Stimulated activated naive CD4-positive, alpha-beta T cell treated with Interleukin-2 at 50 U/mL for 16 hours (primary cell): ENCODE results near the gene TSPAN9.

Source experiments
- DNase-seq: peaks from one replicate; lab custom pipeline; 2025; lab: John Stamatoyannopoulos, UW

Gene TSPAN9

DNA sequence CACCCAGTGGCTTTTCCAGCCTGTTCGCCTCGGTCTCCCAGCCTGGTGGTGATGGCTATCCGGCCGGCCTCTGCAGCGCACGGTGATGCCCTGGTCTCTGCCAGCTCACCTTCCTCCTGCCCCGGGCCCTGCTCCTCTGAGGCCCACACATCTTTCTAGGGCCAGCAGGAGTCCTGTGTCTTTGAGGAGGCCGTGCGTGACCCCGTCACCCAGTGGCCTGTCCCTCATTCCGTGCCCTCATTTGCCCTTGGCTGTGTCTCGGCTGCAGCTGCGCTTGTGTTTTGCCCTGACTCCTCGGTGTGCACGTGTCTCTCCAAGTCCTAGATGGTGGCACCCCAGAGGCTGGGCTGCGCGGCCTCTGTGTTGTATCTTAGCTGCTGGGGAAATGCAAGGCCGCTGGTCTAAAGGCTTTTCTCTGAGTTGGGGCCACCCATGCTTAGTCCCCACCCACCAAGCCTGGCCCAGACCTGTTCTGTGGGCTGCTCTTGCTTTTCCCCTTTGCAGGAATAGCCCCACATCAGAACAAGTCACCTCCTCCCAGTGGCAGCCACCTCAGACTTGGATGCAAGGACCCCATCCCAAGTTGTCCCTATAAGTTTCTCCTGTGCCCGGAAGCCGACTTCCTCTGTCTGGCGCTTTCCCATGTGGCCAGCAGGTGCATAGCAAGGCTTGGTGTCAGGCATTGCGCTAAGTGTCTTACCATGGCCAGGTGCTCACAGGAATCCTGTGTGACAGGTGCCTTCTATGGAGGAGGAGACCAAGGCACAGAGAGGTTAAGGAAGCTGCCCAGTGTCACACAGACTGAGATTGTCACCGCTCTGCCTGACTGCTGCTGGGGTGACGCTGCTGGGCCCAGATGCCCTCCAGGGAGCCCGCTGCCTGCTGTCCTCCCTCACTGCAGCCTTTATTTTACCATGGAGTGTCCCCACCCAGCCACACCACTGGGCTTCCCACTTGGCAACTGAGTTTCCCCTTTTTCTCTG lies 64.5 kb downstream of the TSPAN9 start:
- DNase-seq: no peak

DNA sequence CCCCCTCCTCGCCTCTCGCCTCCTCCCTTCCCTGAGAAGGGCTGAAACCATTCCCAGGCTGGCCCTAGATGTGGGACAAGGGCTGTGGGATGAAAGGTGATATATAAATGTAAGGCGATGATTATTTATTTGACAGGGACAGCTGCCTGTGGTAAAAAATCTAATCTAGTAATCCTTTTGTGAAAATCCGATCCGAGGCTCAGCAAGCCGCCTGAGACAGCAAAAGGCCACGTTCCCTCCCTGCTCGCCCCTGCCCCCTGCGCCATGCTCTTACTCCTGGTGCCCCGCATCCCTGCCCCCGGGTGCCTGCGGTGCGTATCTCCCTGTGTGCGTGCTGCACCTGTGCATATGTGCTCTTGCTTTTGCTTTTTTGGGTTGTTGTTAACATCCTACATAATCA lies 65.2 kb downstream of the TSPAN9 start:
- no peak for DNase-seq

DNA sequence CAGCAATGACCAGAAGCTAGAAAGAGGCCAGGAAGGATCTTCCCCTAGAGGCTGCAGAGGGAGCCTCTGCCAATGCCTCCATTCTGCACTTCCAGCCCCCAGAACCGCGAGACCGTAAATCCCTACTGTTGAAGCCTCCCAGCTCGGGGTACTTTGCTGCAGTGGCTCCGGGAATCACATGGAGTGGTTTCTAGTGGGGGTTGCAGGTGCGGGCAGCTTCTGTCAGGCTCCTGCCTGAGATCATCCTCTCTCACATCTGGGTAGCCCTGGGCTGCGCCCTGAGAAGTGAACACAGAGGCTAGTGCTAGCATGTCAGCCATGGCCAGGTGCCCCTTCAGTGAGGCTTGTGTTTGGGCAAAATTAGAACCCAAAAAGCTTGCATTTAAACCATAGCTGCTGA lies 67.3 kb downstream of the TSPAN9 start:
- no peak for DNase-seq

DNA sequence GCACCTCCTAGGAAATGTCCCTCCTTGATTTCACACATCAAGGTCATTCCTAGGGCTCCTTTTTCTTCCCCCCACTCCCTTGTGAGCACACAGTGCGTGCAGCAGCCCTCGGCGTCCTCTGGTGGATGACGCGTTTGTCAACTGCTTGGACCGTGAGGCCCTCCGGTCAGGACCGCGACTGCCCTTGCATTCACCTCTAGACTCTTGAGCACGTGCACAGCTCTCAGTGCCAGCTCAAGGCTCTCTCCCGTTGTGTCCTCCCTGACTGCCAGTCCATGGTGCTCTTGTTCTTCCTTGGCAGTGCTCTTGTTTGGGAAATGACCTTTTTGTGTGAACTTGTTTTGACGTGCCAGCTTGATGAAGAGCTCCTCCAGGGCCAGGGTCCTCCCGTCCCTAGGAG lies 67.9 kb downstream of the TSPAN9 start:
- no peak for DNase-seq

DNA sequence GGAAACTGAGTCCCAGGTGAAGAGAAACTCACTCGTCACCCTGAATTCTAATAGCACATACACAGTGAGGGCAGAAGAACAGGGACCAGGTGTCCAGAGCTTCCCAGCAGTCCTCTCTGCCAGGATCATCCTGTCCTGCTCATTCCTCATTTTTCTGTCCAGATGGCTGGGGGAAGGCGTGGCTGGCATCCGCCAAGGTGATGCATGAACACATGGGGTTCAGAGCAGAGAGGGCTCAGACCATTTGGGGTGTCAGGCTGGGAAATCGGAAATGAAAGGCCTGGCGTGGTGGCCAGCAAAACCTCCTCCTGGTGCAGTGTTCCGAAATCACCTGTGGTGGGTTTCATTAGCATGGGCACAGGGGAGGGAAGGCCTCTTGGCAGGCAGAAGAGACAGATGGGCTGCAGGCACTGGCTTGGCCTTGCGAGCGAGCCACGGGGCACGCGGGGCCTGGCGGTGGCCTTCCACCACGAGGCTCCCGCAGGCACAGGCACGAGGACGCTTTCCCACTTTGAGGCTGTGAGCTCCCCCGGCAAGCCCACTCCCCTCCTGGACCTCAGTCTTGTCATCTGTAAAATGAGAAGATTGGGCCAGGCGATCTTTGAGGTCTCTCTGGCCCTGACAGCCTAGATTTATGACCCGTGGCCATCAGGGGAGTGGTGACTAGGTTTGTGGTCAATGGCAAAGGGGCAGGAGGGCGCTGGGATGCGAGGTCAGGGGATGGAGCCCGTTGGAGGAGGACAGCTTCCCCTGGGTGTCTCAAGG lies 68.5 kb downstream of the TSPAN9 start:
- no peak for DNase-seq

DNA sequence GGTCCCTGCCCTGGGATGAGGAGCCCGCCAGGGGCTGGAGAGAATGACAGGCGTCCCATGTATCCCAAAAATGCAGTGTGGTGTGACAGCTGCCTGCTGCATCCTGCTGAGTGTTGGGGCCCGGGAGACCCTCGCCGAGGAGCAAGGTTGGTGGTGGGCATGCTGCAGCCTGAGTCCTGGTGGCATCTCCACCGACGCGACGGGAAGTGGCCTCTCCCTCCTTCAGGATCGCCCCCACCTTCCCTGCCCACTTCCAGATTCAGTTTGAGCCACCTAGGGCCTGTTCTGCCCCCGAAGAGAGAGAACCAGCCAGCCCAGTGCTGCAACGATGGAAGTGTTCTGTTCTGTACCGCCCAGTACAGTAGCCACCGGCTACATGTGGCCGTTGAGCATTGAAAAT lies 70.1 kb downstream of the TSPAN9 start:
- DNase-seq: no peak

DNA sequence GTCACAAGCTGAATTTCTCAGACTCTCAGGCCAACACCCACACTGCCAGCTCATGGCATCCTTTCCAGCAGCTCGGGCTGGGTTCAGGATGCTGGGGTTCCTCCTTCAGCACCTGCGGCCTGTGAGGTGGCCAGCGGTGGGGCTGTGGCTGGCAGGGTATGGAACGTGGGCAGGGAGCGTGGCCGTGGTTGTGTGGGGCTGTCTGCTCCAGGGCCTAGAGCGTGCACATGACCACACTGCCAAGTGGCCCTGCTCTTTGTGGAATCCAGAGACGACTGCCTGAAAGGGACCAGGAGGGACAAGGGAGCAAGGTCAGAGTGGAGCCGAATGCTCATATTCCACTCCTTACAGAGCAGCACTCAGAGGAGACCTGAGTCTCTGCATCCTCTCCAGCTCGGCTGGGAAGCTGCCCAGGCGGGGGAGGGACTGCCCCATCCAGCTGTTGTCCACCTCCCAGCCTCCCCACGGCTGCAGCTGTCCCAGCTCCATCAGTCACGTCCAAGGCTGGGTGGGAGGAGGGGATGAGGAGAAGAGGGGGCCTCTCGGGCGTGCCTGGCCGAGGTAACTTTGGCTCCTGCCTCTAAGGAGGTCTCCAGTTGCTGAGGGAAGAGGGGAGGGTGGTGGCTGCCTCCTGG lies 71.3 kb downstream of the TSPAN9 start:
- no peak for DNase-seq

DNA sequence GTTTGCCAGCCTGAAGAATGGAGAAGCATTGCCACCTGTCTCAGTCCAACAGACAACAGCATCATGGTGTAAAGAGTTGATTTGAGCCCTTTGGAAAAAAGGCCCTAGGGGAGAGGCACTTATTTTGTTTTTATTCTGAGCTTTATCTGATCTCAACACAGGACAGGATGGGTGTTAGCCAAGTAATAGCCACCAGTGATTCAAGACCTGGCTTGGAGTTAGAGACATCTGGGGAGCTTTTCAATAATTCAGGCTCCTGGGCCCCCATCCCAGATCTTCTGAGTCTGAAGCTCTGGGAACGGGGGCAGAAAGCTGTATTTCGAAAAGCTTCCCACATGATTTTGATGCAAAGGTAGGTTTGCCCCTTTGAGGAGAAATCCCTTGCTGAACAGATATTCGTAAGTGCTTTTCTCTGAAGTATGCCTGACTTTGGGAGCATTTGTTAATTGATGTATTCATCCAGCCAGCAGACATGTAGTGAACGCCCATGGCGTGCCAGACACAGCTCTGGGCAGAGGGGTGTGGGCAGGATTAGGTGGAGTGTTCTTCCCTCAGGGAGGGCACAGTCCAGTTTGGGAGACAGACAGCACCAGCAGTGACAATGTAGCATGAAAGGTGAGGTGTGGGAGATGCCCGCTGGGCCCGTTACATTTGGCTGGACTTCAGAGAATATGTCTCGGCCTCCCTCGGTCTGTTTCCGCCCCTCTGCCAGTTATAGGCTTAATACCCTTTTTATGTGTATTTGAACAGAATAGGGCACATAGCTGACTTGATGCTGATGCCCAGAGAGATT lies 72.5 kb downstream of the TSPAN9 start:
- no peak for DNase-seq

DNA sequence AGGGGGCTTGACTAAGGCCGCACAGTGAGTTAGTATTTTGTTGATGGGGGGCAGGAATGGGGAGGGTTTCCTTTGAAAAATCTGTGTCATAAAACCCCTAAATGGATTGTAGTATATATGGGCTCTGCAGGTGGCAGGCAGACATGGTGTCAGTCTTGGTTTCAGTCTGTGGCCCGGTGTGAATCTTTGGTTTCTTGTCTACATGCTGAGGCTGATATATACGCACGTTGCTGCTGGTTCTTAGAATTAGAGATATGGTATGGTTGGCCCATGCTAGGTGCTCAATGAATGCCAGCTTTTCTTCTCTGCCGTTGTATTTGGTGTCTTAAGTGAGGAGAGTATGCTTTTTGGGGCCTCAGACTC lies 73.1 kb downstream of the TSPAN9 start:
- no peak for DNase-seq

DNA sequence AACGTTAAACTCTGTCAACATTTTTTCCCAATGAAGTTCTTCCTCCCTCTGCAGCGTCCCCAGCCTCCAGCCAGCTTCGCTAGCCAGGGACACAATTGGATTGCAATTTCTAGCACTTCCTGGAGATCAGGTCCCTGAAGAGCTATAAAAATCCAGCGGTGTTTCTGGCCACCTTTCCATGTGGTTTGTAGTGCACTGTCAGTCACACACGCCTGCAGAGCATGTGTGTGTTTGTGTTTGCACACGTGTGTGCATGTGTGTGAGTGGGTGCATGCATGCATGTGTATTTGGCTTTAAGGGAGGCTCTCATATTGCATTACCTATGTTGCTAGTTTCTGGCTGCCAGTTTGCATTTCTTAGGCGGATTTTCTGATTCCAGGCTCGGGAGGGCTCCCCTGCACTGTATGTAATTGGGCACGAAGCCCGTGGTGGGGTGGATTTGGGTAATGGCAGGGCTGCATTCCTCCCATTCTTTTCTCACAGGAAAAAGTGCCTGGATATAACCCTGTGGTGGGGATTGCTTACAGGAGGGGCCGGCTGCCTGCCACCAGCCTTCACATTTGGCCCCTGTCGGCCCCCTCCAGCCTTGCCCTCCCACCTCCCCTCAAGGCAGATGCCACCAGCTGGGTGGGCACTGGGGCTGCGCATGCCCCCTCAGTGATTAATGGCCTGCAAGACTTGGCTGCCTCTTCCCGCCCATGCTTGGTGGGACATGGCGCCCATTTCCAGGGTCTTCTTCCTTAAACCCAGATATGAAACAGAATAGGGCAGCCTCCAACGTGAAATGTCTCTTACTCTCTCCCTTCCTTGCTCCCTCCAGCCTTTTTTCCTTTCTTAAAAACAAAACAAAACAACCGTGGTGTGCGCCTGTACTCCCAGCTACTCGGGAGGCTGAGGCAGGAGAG lies 74.0 kb downstream of the TSPAN9 start:
- no peak for DNase-seq

DNA sequence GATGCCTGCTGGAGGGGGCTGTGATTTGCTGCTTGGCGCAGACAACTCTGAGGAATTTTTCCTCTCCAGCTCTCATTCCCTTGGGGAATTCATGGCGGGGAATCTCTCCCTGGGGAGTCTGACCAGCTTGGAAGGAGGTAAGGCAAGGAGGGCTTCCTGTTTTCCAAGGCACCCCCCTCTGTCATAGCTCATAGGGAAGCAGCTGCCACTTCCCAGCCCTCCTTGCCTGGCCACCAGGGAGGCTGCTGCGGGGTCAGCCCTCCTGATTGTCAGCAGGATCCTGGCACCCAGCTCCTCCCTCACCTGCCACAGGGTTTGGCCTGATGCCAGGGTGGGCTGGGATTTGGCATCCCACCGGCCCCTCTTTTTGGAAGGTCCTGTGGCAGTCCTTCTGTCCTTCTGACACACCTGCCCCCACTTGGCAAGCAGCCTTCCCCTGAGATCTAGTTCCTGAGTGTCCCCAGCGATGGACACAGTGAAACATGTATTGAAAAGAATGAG lies 74.9 kb downstream of the TSPAN9 start:
- no peak for DNase-seq

DNA sequence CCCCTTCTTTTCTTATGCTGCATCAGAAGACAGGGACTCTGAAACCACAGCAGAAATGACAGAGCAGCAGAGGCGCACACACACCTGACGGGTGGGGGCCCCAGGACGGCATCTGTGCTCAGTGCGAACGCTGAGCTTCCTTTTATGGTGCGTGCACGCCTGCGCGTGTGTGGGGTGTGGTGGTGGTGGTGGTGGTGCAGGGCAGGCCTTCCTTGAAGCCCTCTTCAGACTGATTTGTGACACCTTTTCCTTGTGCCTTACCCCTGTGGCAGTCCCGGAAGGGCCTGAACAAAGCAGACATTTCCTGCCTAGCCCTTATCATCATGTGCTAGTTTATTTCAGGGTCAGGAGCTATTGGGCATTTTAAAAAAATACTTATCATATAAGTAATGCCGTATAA lies 75.7 kb downstream of the TSPAN9 start:
- no peak for DNase-seq

DNA sequence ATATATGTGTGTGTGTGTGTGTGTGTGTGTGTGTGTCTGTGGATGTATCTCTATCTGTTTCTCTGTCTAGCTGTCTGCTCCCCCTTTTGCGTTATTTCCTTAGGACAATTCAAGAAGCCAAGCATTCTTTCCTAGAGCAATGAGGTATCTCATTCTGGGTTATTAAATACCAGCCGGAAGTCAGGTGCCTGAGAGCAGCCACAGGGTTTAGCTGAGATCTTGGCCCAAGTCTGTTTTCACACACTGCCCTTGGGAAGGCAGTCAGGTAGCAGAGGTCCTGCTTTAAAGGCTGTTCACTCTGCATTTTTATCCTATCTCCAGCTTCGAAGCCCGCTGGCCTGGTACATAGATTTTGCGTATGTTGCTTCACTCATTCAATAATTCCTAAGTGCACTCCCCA lies 76.8 kb downstream of the TSPAN9 start:
- DNase-seq: no peak

DNA sequence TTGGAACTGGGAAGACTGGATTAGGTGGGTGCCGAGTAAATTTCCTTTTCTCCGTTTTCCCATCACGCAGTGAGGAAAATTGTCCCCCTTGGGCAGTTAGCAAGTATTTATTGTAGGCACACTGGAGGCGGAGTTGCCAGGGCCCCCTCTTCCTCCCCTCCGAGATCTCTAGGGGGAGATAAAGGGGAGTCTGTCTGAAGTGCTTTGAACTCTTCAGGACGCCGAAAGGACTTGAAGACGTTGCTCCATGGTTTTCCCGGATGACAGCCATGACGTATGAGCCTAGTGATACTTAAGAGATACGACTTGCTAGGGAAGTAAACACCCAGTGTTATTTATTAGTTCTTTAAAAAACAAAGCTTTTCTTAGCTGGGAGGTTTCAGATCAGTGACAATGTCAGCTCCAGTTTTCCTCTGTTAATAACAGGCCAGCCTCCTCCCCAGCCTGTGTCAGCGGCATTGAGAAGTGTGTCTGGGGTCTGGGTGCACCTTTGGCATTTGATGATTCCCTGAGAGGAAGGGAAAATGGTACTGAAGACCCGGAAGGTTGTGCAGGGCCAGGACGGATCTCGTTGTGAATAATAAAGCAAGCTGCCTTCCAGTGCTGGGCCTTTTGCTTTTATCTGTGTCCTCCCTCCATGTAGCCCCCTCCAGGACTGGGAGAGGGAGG lies 78.7 kb downstream of the TSPAN9 start:
- DNase-seq: no peak

DNA sequence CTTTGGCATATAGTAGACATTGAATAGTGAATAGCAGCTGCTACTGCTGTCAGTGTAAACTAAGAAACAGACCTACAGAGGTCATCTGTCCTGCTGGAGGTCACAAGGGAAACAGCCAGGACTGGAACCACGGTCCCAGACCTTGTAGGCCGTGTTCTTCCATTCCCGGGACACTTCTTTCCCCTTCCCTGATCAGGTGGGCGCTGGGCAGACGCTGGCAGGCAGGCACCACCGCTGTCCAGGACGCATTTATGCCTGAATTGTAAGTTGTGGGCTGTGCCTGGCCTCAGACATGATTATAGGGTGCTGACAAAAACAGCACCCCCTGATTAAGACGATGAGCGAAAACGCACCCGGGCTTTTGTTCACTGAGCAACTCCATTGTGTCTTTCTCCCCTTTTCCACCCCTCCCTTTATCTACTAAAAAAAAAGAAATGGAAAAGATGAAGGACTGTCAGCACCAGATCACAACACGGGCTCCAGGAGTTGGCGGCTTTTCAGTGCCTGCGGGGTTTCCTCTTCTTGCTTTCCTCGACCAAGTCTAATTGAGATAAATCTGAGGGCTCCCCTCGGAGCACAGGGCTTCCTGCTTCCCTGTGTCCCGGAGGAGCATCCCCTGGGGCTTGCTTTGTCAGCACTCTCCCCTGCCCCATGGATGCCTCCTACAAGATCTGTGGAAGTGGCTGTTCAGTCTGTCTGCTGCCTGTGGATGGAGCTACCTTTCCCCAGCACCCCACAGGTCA lies 80.6 kb downstream of the TSPAN9 start:
- DNase-seq: no peak

DNA sequence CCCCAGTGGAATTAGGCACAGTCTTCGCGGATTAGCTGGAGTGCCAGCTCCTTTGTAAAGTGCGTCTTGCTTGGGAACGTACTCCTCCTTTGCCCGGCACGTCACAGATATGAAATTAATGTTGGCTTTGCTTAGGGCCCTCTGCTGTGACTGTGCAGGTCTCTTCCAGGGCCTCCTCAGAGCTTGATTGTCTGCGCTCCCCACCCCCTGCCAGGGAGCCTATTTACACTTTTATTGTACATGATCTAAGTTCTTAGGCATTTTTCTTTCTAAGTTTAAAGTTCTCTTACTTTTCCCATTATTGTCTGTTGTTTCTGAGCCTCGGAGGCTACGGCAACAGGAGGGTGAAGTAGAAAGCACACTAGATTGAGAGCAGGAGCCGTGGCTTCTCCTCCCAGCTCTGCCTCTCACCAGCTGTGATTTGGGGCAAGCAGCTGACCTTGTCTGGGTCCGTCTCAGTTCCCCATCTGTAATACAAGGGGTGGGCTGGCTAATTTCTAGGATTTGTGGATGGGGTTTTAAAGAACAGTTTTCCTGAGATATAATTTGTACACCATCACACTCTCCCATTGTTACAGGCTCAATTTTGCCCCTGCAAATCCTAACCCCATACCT lies 81.8 kb downstream of the TSPAN9 start:
- no peak for DNase-seq

DNA sequence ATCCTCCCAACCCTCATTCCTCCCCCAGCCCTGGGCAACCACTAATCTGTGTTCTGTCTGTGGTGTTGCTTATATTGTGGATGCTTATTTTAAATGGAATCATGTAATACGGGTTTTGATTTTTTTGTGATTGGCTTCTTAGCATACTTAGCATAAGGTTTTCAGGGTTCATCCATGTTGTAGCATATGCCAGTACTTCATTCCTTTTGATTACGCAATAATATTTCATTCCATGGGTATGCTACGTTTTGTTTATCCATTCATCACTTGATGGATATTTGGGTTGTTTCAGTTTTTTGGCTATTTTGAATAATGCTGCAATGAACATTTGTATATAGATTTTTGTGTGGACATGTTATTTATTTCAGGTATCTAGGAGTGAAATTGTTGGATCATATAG lies 82.9 kb downstream of the TSPAN9 start:
- DNase-seq: no peak

DNA sequence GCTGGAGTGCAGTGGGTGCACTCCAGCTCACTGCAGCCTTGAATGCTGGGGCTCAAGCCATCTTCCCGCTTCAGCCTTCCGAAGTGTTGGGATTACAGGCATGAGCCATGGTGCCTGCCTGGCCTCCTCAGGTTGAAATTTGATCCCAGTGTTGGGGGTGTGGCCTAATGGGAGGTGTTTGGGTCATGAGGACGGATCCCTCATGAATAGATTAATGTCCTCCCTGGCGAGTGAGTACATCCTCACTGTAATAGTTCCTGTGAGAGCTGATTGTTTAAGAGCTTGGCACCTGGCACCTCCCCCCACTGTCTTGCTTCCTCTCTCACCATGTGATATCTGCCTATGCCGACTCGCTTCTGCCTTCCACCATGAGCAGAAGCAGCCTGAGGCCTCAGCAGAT lies 84.7 kb downstream of the TSPAN9 start:
- no peak for DNase-seq

DNA sequence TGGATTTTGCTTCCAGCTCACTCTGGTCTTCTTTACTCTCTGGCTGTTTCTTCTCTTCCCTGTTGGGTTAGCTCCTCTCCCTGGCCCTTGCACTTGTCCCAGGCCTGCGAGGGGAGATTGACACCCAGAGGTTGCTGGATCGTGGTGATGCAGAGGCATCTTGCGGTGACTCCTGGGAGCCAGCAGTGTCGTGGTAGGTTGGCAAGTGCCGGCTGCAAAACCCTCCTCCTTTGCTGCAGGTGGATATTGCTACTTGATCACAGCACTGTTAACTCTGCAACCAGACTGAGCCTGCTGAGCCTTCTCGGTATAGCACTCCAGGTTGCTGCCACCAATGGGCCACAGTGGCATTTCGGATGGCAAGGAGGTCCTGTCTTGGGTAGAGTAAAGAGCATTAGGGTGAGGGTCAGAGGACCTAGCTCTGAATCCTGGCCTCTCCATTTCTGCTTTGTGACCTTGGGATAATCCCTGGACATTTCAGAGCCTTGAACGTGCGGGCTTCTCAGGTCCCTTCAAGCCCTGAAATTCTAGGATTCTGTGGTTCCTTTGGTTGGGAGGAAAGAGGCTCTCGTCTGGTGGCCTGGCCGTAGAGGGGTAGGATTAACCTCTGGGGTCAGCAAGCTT lies 87.4 kb downstream of the TSPAN9 start:
- no peak for DNase-seq
